Breast epithelium (tissue), 3 donors: ENCODE results near the gene BSPRY.

Experiments
- CTCF ChIP-seq, 3 donors: fragments of 450-650 bp; IDR thresholded peaks; one replicate each; pipeline ENCODE4 v1.5.1; 2016 to 2017; ENCODE audit warnings: antibody characterized with exemption in 3 of 3, mild to moderate bottlenecking in 3 of 3, moderate library complexity in 3 of 3
- POLR2A ChIP-seq: fragments of 450-650 bp; IDR thresholded peaks from one replicate; pipeline ENCODE4 v1.6.1; 2016; ENCODE audit warnings: antibody characterized with exemption, mild to moderate bottlenecking, moderate library complexity

DNA sequence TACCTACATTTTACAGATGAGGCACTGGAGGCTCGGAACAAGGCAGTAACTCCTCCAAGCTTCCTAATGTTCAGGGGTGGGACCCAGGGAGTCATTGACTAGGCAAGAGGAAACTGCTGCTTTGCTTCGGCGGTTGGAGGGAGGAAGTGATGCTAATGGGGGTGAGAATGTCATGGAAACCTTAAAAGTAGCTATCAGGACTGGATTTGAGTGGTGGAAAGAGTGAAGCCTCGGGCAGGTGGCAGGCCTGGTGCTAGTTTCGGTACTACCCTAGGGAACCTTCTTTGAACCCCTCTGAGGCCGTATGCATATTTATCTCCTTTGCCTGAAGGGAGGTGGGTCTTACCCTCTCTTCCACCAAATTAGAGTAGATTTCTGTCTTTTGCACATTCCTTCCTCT, 1.6 kb downstream of the BSPRY start:
- TF ChIP-seq CTCF (IDR thresholded peaks at IDR 0.05) (no peak), POLR2A (no peak)
